ENCODE results near the gene NFE2.
"Not testable (repeated sequence)": the region's sequence is repeated elsewhere in the genome, so short reads cannot be mapped to it uniquely, and the experiment has no call there.

The NFE2 gene

GRCh38 chr12:54300732-54301427 is at the start of gene NFE2:
TSS of gene NFE2 (minus strand) at chr12:54301015. CDS start at chr12:54295248, 5,767 bp downstream.
- peak; percentile 23 for DNase-seq

- no peak for DNase-seq
These were observed 48.9 kb upstream of the NFE2 start for GRCh38 chr12:54349679-54350078.

- DNase-seq, result no peak
These were observed 48.2 kb upstream of the NFE2 start for GRCh38 chr12:54349036-54349435.

GRCh38 chr12:54341378-54342300 is 40.8 kb upstream of the NFE2 start:
- DNase-seq, result no peak

- no peak for DNase-seq
These were observed 40.0 kb upstream of the NFE2 start for GRCh38 chr12:54340846-54341245.

GRCh38 chr12:54338698-54339296 is 38.0 kb upstream of the NFE2 start:
- no peak for DNase-seq

- no peak for DNase-seq
These were observed 37.2 kb upstream of the NFE2 start for GRCh38 chr12:54337854-54338650.

GRCh38 chr12:54337280-54337842 is 36.5 kb upstream of the NFE2 start:
- DNase-seq, result no peak

GRCh38 chr12:54333420-54334034 is 32.7 kb upstream of the NFE2 start:
- no peak for DNase-seq

GRCh38 chr12:54331461-54331860 is 30.6 kb upstream of the NFE2 start:
- no peak for DNase-seq

GRCh38 chr12:54330442-54330841 is 29.6 kb upstream of the NFE2 start:
- DNase-seq, result no peak

- no peak for DNase-seq
These were observed 28.9 kb upstream of the NFE2 start for GRCh38 chr12:54329759-54330158.

- DNase-seq, result no peak
These were observed 28.0 kb upstream of the NFE2 start for GRCh38 chr12:54328595-54329337.

- not testable (repeated sequence) for DNase-seq
These were observed 24.8 kb upstream of the NFE2 start for GRCh38 chr12:54325442-54326109.

GRCh38 chr12:54324617-54325441 is 24.0 kb upstream of the NFE2 start, which contains the start of gene COPZ1:
TSS of gene COPZ1 (plus strand) at chr12:54325131. CDS start at chr12:54325164, 33 bp downstream.
- DNase-seq, result peak; percentile 99

GRCh38 chr12:54321363-54321762 is 20.5 kb upstream of the NFE2 start:
- DNase-seq, result no peak

GRCh38 chr12:54312309-54312708 is 11.5 kb upstream of the NFE2 start:
- DNase-seq, result not testable (repeated sequence)

GRCh38 chr12:54311051-54311450 is 10.2 kb upstream of the NFE2 start:
- DNase-seq, result no peak

- DNase-seq, result peak; percentile 51
These were observed 6.3 kb upstream of the NFE2 start for GRCh38 chr12:54306925-54307741.
